ENCODE results near the gene TMBIM6.
"Not testable (repeated sequence)": the region's sequence is repeated elsewhere in the genome, so short reads cannot be mapped to it uniquely, and the experiment has no call there.

Gene TMBIM6

DNA sequence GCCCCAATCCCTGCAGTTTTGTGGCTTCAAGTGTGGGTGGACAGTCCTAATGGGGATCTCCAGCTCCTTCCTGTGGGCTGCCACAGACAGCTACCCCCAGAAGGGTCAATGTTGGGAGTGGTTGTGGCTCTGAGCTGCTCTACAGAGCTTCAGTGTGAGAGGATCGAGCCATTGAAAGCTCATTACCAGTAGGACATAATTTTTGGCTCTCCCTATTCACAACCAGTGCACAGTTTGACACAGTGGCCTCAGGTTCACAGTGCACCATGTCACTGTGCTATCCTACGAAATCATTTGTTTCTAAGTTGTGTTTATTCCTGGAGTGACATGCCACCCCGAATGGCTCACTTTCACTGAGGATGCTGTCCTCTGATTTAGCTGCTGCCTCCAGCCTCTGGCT is 22.8 kb downstream of the TMBIM6 start:
- DNase-seq (ENCODE audit: low spot score) = no peak
- TF ChIP-seq, protein P1, sequence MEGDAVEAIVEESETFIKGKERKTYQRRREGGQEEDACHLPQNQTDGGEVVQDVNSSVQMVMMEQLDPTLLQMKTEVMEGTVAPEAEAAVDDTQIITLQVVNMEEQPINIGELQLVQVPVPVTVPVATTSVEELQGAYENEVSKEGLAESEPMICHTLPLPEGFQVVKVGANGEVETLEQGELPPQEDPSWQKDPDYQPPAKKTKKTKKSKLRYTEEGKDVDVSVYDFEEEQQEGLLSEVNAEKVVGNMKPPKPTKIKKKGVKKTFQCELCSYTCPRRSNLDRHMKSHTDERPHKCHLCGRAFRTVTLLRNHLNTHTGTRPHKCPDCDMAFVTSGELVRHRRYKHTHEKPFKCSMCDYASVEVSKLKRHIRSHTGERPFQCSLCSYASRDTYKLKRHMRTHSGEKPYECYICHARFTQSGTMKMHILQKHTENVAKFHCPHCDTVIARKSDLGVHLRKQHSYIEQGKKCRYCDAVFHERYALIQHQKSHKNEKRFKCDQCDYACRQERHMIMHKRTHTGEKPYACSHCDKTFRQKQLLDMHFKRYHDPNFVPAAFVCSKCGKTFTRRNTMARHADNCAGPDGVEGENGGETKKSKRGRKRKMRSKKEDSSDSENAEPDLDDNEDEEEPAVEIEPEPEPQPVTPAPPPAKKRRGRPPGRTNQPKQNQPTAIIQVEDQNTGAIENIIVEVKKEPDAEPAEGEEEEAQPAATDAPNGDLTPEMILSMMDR (IDR thresholded peaks at IDR 0.05) = no peak
- H3K4me3 ChIP-seq = no peak overlapping the region
- no peak overlapping the region for H3K27ac ChIP-seq

GRCh38 chr12:49766115-49766455 is 24.7 kb downstream of the TMBIM6 start:
- TF ChIP-seq, protein P1 (IDR thresholded peaks at IDR 0.05) = no peak
- Histone ChIP-seq H3K27ac (no peak overlapping the region), H3K4me3 (no peak overlapping the region)
- no peak for DNase-seq (ENCODE audit: low spot score)

DNA sequence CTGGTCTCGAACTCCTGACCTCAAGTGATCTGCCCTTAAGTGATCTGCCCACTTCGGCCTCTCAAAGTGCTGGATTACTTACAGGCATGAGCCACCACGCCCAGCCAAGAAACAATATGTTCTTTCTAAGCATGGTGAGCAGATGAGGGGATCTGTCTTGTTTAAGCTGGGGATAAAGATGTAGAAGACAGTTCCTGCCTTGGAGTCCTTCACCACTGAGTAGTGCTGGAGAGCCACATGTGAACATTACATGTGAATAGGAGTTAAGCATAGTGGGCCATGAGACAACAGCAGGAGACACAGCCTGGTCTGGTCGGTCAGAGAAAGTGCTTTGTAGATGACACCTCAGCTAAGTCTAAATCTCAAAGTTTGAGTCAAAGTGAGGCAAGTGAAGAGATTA is 26.0 kb downstream of the TMBIM6 start:
- Histone ChIP-seq H3K4me3 (no peak overlapping the region), H3K27ac (no peak overlapping the region)
- TF ChIP-seq, protein P1 (IDR thresholded peaks at IDR 0.05) = no peak
- DNase-seq (ENCODE audit: low spot score) = no peak

DNA sequence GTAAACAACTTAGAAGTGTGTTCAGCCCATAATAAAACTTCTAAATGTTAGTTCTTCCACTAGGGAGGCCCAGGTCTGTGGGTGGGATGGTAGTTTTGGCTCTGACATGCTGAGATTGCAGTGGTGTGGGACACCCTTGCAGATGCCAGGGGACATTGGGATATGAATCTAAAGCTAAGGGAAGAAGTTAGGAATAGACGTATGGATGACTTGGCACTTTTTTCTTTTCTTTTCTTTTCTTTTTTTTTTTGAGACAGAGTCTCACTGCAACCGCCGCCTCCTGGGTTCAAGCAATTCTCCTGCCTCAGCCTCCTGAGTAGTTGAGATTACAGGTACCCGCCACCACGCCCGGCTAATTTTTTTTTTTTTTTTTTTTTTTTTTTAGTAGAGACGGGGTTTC is 31.7 kb downstream of the TMBIM6 start:
- H3K4me3 ChIP-seq; DNase-seq (ENCODE audit: low spot score); H3K27ac ChIP-seq: not testable (repeated sequence)

GRCh38 chr12:49776413-49776812 is 35.1 kb downstream of the TMBIM6 start:
- no peak for DNase-seq (ENCODE audit: low spot score)
- TF ChIP-seq, protein P1 (IDR thresholded peaks at IDR 0.05) = peak; percentile 66
- no peak overlapping the region for H3K27ac ChIP-seq
- no peak overlapping the region for H3K4me3 ChIP-seq

GRCh38 chr12:49776858-49777257 is 35.5 kb downstream of the TMBIM6 start:
- no peak overlapping the region for H3K4me3 ChIP-seq
- TF ChIP-seq, protein P1 (IDR thresholded peaks at IDR 0.05) = no peak
- H3K27ac ChIP-seq = no peak overlapping the region
- DNase-seq (ENCODE audit: low spot score) = no peak

DNA sequence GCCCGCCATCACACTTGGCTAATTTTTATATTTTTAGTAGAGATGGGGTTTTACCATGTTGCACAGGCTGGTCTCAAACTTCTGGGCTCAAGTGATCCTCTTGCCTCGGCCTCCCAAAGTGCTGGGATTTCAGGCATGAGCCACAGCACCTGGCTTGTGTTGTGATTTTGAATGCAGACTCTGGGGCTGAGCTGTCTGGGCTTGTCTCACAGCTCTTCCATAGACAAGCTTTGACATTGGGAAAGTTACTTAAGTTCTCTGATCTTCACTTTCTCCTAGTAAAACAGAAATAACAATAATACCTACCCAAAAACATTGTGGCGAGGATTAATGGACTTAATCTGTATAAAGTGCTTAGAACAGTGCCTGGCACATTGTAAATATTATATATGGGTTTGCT is 36.0 kb downstream of the TMBIM6 start:
- H3K27ac ChIP-seq = no peak overlapping the region
- TF ChIP-seq, protein P1 (IDR thresholded peaks at IDR 0.05) = no peak
- no peak overlapping the region for H3K4me3 ChIP-seq
- no peak for DNase-seq (ENCODE audit: low spot score)
